HG03354 (cell line): ENCODE measurements around the gene OSM.
"Not testable (repeated sequence)": the region's sequence is repeated elsewhere in the genome, so short reads cannot be mapped to it uniquely, and the experiment has no call there.

Experiments used
- ATAC-seq: cut with Tn5 transposase; IDR thresholded peaks from one replicate; pipeline ENCODE4 v1.9.1; 2021; ENCODE audit warnings: mild to moderate bottlenecking; ENCODE audit not compliant: unreplicated experiment, poor library complexity, severe bottlenecking

OSM gene

GRCh38 chr22:30217698-30218560, 48.7 kb downstream of the OSM start:
- no peak for ATAC-seq

- no peak for ATAC-seq
Observed at GRCh38 chr22:30216710-30217109, 49.9 kb downstream of the OSM start.

DNA sequence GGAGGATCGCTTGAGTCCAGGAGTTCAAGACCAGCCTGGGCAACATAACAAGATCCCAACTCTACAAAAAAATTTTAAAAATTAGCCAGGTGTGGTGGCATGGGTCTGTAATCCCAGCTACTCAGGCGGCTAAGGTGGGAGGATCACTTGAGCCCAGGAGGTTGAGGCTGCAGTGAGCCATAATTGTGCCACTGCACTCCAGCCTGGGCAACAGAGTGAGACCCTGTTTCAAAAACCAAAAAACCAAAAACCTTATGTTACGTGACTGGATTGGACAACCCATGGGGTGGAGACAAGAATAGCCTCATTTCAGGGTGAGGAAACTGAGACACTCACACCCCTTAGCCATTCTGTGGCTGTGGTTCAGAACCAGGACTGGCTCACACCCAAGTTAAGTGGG, 50.4 kb downstream of the OSM start:
- ATAC-seq: not testable (repeated sequence)

- ATAC-seq: no peak
Observed at GRCh38 chr22:30214703-30215407, 51.8 kb downstream of the OSM start.

GRCh38 chr22:30212996-30213441, 53.6 kb downstream of the OSM start:
- ATAC-seq: no peak
